K562 (cell line): ENCODE data around the gene CFAP70. TPM values are rescaled to one million over a fixed set of nuclear protein-coding genes. Genes with fewer than 3 reads are reported as not detected.

ENCODE experiments used
- BMI1 ChIP-seq: fragments of 150-350 bp; IDR thresholded peaks from 2 replicates; pipeline ENCODE4 v1.6.1; 2014; ENCODE audit warnings: low read length
- EHMT2 ChIP-seq: fragments of 450-650 bp; IDR thresholded peaks from 2 replicates; pipeline ENCODE4 v1.6.1; 2018; ENCODE audit warnings: antibody characterized with exemption
- ETV5 ChIP-seq: sonication (generic); formaldehyde crosslinking; IDR thresholded peaks from 2 replicates; pipeline ENCODE4 v1.4.0; 2020; ENCODE audit warnings: low read depth, mild to moderate bottlenecking, missing genetic modification reagents
- FOXM1 ChIP-seq, 2 experiments: fragments of 450-650 bp in 1 of 2; sonication (generic) in 1 of 2; formaldehyde crosslinking in 1 of 2; IDR thresholded peaks; 2 replicates each; pipeline versions ENCODE4 v1.6.1 to v1.9.0; 2017 to 2022; ENCODE audit warnings: low read depth in 2 of 2, mild to moderate bottlenecking in 2 of 2, missing genetic modification reagents in 1 of 2, moderate library complexity in 1 of 2
- JUN ChIP-seq, 2 experiments: sonication (generic) in 1 of 2; formaldehyde crosslinking in 1 of 2; IDR thresholded peaks; 2 replicates each; pipeline versions ENCODE4 v1.6.1 to v1.8.0; 2012 to 2022; ENCODE audit warnings: borderline replicate concordance in 2 of 2, mild to moderate bottlenecking in 2 of 2, improper control_type of control experiment in 1 of 2, low read depth in 1 of 2, low read length in 1 of 2, missing genetic modification reagents in 1 of 2
- SIX5 ChIP-seq, 2 experiments: IDR thresholded peaks; 2 replicates each; pipeline ENCODE4 v1.6.1; 2011; ENCODE audit warnings: low read length in 2 of 2, borderline replicate concordance in 1 of 2, low read depth in 1 of 2, mild to moderate bottlenecking in 1 of 2, moderate library complexity in 1 of 2; ENCODE audit not compliant: insufficient read depth in 1 of 2
- SMARCB1 ChIP-seq: IDR thresholded peaks from 2 replicates; pipeline ENCODE4 v1.6.1; 2011; ENCODE audit warnings: improper control_type of control experiment, low read depth; ENCODE audit not compliant: insufficient read length
- SUPT5H ChIP-seq: fragments of 450-650 bp; IDR thresholded peaks from 2 replicates; pipeline ENCODE4 v1.6.1; 2016
- TCFL5 ChIP-seq: fragments of 250-450 bp; sonication (Bioruptor Pico); conservative IDR thresholded peaks from 2 replicates; pipeline ENCODE4 v1.6.1; 2021; ENCODE audit warnings: mild to moderate bottlenecking, moderate library complexity, matching md5 sums
- WHSC1 ChIP-seq: IDR thresholded peaks from one replicate; pipeline ENCODE4 v1.6.1; 2012; ENCODE audit warnings: low read length, control low read depth, inconsistent platforms
- XRCC5 ChIP-seq: fragments of 200-400 bp; formaldehyde crosslinking; IDR thresholded peaks from 2 replicates; pipeline ENCODE4 v1.6.1; 2017; ENCODE audit warnings: low read depth, mild to moderate bottlenecking, low read length
- ZFP30 ChIP-seq: fragments of 250-450 bp; sonication (Bioruptor Pico); IDR thresholded peaks from 2 replicates; pipeline ENCODE4 v1.8.0; 2022; ENCODE audit warnings: moderate library complexity, mild to moderate bottlenecking, inconsistent platforms, borderline replicate concordance
- ZNF408 ChIP-seq: fragments of 250-450 bp; sonication (Bioruptor Pico); IDR thresholded peaks from 2 replicates; pipeline ENCODE4 v1.4.0; 2020; ENCODE audit warnings: low read depth, mild to moderate bottlenecking, moderate library complexity
- ZNF584 ChIP-seq: fragments of 200-800 bp; sonication (Bioruptor generic); IDR thresholded peaks from 2 replicates; pipeline ENCODE4 v1.6.1; 2016; ENCODE audit warnings: low read depth, mild to moderate bottlenecking, missing genetic modification characterization, missing compliant biosample characterization
- ZNF79 ChIP-seq: fragments of 250-450 bp; sonication (Bioruptor Pico); IDR thresholded peaks from 2 replicates; pipeline ENCODE4 v1.4.0; 2020; ENCODE audit warnings: low read depth, mild to moderate bottlenecking, moderate library complexity
- ZSCAN32 ChIP-seq: fragments of 450-650 bp; formaldehyde crosslinking; IDR thresholded peaks from 2 replicates; pipeline ENCODE4 v1.4.0; 2020; ENCODE audit warnings: mild to moderate bottlenecking, moderate library complexity
- polyA plus RNA-seq, 8 experiments: library from polyadenylated mRNA; depleted of rRNA in 4 of 8; stranded (reverse) in 5 of 8; unstranded in 3 of 8; fragments of >200 nt; fragmentation: Nextera tagmentation in 2 of 8; fragmentation: Illumina TruSeq in 1 of 8; extraction: Ambion mirVana in 2 of 8; extraction: Trizol in 1 of 8; gene quantifications; 2 replicates each; pipeline versions ENCODE4 v1.2.1 to v1.2.3, GENCODE V29; 2011 to 2014; ENCODE audit warnings: inconsistent platforms in 1 of 8, missing spikeins in 1 of 8
- total RNA-seq, 7 experiments: library from RNA; depleted of rRNA in 6 of 7; stranded (reverse); fragments of >200 nt in 6 of 7; fragmentation: Illumina TruSeq in 2 of 7; extraction: Trizol in 2 of 7; gene quantifications; 2 replicates each; pipeline versions ENCODE4 v1.2.1 to v1.2.3, GENCODE V29; 2011 to 2021; ENCODE audit warnings: low replicate concordance in 1 of 7
- TF ChIP-seq, protein P1 (sequence below): sonication (generic); formaldehyde crosslinking; IDR thresholded peaks from 2 replicates; pipeline ENCODE4 v1.8.0; 2022; ENCODE audit warnings: mild to moderate bottlenecking, missing genetic modification reagents
- TF ChIP-seq, protein P2 (sequence below): sonication (generic); formaldehyde crosslinking; IDR thresholded peaks from 2 replicates; pipeline ENCODE4 v1.8.0; 2022; ENCODE audit warnings: mild to moderate bottlenecking, missing genetic modification reagents, borderline replicate concordance
- TF ChIP-seq, protein P3 (sequence below), 2 experiments: IDR thresholded peaks; 2 replicates each; pipeline ENCODE4 v1.6.1; 2012; ENCODE audit warnings: improper control_type of control experiment in 2 of 2, low read depth in 2 of 2, low read length in 2 of 2, borderline replicate concordance in 1 of 2
- TF ChIP-seq, protein P4 (sequence below): sonication (generic); IDR thresholded peaks from 2 replicates; pipeline ENCODE4 v1.6.1; 2016

The CFAP70 gene
- total and polyA plus RNA-seq, 9 of the 15 experiments (the other 6 are each of a cell fraction or from before 2014, with no cell fraction given), result 0.27 to 1.6 (median 0.86) TPM

DNA sequence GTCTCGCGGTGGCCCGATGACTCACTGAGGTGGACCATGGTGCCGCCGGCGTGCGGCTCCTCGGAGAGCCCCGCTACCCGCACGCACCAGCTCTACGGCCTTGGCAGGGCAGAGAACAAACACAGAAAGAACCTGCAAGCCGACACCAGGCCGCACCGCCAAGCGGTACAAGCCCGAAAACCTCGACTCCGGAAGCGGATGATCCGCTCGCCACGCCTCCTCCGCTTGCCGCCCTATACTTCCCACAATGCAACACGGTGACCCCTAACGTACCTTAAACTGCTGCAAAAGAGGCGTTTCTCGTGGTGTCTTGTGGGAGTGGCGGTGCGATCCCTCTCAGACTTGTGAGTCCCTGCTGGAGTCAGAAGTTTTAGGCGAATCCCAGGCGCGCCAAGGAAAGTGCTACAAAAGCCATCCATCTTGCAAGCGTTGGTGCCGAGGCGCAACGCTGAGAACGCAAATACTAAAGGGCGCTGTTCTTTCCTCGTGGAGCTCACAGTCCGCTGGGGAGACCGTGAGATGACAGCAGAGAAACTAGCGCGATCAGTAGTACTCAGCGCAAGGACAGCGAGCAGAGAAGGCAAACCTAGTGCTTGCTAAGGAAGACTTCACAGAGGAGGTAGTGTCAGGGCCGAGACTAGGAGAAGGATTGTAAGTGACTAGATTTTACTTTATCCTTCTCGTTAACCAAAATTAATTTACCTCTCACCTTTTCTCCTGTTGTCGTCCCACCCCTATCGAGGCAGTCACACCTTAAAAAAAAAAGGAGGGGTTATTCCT lies 106.0 kb downstream of the CFAP70 start, which contains the start of gene MRPS16 (continued):
- no peak for TF ChIP-seq ZFP30 (CRISPR knock-in tag)
- peak; percentile 79 for TF ChIP-seq ZNF584 (CRISPR knock-in tag)
- peak; percentile 50; the same call in 1 of the 2 replicates for TF ChIP-seq ZSCAN32
- TF ChIP-seq BMI1, result no peak
- TF ChIP-seq, protein P1, sequence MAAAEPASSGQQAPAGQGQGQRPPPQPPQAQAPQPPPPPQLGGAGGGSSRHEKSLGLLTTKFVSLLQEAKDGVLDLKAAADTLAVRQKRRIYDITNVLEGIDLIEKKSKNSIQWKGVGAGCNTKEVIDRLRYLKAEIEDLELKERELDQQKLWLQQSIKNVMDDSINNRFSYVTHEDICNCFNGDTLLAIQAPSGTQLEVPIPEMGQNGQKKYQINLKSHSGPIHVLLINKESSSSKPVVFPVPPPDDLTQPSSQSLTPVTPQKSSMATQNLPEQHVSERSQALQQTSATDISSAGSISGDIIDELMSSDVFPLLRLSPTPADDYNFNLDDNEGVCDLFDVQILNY, result peak; percentile 79; the same call in 1 of the 2 replicates
- no peak for TF ChIP-seq SMARCB1
- TF ChIP-seq, protein P2, sequence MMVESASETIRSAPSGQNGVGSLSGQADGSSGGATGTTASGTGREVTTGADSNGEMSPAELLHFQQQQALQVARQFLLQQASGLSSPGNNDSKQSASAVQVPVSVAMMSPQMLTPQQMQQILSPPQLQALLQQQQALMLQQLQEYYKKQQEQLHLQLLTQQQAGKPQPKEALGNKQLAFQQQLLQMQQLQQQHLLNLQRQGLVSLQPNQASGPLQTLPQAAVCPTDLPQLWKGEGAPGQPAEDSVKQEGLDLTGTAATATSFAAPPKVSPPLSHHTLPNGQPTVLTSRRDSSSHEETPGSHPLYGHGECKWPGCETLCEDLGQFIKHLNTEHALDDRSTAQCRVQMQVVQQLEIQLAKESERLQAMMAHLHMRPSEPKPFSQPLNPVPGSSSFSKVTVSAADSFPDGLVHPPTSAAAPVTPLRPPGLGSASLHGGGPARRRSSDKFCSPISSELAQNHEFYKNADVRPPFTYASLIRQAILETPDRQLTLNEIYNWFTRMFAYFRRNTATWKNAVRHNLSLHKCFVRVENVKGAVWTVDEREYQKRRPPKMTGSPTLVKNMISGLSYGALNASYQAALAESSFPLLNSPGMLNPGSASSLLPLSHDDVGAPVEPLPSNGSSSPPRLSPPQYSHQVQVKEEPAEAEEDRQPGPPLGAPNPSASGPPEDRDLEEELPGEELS (CRISPR knock-in tag), result peak; percentile 87; the same call in 1 of the 2 replicates
- TF ChIP-seq SUPT5H, result peak; percentile 97
- no peak for TF ChIP-seq FOXM1 (IDR thresholded peaks at IDR 0.05; ENCODE audit: low read depth)
- TF ChIP-seq FOXM1 (CRISPR knock-in tag; IDR thresholded peaks at IDR 0.05; ENCODE audit: low read depth), result 0 out of 2 replicates have a peak, but pooled peaks have one; percentile 15
- TF ChIP-seq EHMT2, result no peak
- TF ChIP-seq JUN (IDR thresholded peaks at IDR 0.05; ENCODE audit: borderline replicate concordance, low read depth, low read length), result peak; percentile 57
- TF ChIP-seq JUN (CRISPR knock-in tag; IDR thresholded peaks at IDR 0.05; ENCODE audit: borderline replicate concordance), result peak; percentile 81; the same call in 1 of the 2 replicates
- TF ChIP-seq XRCC5, result 0 out of 2 replicates have a peak, but pooled peaks have one; percentile 5
- no peak for TF ChIP-seq WHSC1
- TF ChIP-seq, protein P3, sequence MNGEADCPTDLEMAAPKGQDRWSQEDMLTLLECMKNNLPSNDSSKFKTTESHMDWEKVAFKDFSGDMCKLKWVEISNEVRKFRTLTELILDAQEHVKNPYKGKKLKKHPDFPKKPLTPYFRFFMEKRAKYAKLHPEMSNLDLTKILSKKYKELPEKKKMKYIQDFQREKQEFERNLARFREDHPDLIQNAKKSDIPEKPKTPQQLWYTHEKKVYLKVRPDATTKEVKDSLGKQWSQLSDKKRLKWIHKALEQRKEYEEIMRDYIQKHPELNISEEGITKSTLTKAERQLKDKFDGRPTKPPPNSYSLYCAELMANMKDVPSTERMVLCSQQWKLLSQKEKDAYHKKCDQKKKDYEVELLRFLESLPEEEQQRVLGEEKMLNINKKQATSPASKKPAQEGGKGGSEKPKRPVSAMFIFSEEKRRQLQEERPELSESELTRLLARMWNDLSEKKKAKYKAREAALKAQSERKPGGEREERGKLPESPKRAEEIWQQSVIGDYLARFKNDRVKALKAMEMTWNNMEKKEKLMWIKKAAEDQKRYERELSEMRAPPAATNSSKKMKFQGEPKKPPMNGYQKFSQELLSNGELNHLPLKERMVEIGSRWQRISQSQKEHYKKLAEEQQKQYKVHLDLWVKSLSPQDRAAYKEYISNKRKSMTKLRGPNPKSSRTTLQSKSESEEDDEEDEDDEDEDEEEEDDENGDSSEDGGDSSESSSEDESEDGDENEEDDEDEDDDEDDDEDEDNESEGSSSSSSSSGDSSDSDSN (IDR thresholded peaks at IDR 0.05; ENCODE audit: borderline replicate concordance in 1 of 2, low read depth in 2 of 2, low read length in 2 of 2), result peak in 1 of 2 experiments; percentile 64; a peak in 2 of 4 replicates
- peak; percentile 91 for TF ChIP-seq ETV5 (CRISPR knock-in tag)
- no peak; the same call in 1 of the 2 replicates for TF ChIP-seq ZNF79 (CRISPR knock-in tag)
- TF ChIP-seq SIX5 (IDR thresholded peaks at IDR 0.05; ENCODE audit: borderline replicate concordance in 1 of 2, insufficient read depth in 1 of 2, low read depth in 1 of 2, low read length in 2 of 2), result peak; percentile 19 to 23; a peak in 2 of 4 replicates
- TF ChIP-seq, protein P4, sequence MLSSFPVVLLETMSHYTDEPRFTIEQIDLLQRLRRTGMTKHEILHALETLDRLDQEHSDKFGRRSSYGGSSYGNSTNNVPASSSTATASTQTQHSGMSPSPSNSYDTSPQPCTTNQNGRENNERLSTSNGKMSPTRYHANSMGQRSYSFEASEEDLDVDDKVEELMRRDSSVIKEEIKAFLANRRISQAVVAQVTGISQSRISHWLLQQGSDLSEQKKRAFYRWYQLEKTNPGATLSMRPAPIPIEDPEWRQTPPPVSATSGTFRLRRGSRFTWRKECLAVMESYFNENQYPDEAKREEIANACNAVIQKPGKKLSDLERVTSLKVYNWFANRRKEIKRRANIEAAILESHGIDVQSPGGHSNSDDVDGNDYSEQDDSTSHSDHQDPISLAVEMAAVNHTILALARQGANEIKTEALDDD, result no peak
- no peak for TF ChIP-seq TCFL5 (CRISPR knock-in tag)
- no peak for TF ChIP-seq ZNF408 (CRISPR knock-in tag)
